ENCODE data around the gene SLC7A8.

The SLC7A8 gene

GRCh38 chr14:23182372-23183157, 895 bp downstream of the SLC7A8 start:
- DNase-seq (ENCODE audit: low read depth in 2 of 2): no peak

- DNase-seq (ENCODE audit: low read depth in 2 of 2): no peak
Measured at GRCh38 chr14:23181946-23182345, 1.5 kb downstream of the SLC7A8 start.

GRCh38 chr14:23181453-23181852, 2.0 kb downstream of the SLC7A8 start:
- DNase-seq (ENCODE audit: low read depth in 2 of 2): no peak

- DNase-seq (ENCODE audit: low read depth in 2 of 2): no peak
Measured at GRCh38 chr14:23177181-23177580, 6.3 kb downstream of the SLC7A8 start.

GRCh38 chr14:23175823-23176222, 7.6 kb downstream of the SLC7A8 start:
- no peak for DNase-seq (ENCODE audit: low read depth in 2 of 2)

- DNase-seq (ENCODE audit: low read depth in 2 of 2): no peak
Measured at GRCh38 chr14:23174296-23175184, 8.9 kb downstream of the SLC7A8 start.

- no peak for DNase-seq (ENCODE audit: low read depth in 2 of 2)
Measured at GRCh38 chr14:23173796-23174195, 9.7 kb downstream of the SLC7A8 start.

GRCh38 chr14:23173031-23173430, 10.4 kb downstream of the SLC7A8 start:
- no peak for DNase-seq (ENCODE audit: low read depth in 2 of 2)

- no peak for DNase-seq (ENCODE audit: low read depth in 2 of 2)
Measured at GRCh38 chr14:23172574-23172973, 10.9 kb downstream of the SLC7A8 start.

- no peak for DNase-seq (ENCODE audit: low read depth in 2 of 2)
Measured at GRCh38 chr14:23172096-23172495, 11.4 kb downstream of the SLC7A8 start.

- DNase-seq (ENCODE audit: low read depth in 2 of 2): no peak
Measured at GRCh38 chr14:23171222-23171975, 12.1 kb downstream of the SLC7A8 start.

- DNase-seq (ENCODE audit: low read depth in 2 of 2): no peak
Measured at GRCh38 chr14:23169622-23170021, 13.8 kb downstream of the SLC7A8 start.

- no peak for DNase-seq (ENCODE audit: low read depth in 2 of 2)
Measured at GRCh38 chr14:23168246-23168645, 15.2 kb downstream of the SLC7A8 start.

- DNase-seq (ENCODE audit: low read depth in 2 of 2): no peak
Measured at GRCh38 chr14:23167116-23167847, 16.2 kb downstream of the SLC7A8 start.

GRCh38 chr14:23164949-23165348, 18.5 kb downstream of the SLC7A8 start:
- no peak for DNase-seq (ENCODE audit: low read depth in 2 of 2)

GRCh38 chr14:23164250-23164649, 19.2 kb downstream of the SLC7A8 start:
- DNase-seq (ENCODE audit: low read depth in 2 of 2): no peak

- no peak for DNase-seq (ENCODE audit: low read depth in 2 of 2)
Measured at GRCh38 chr14:23163830-23164229, 19.6 kb downstream of the SLC7A8 start.

GRCh38 chr14:23162800-23163199, 20.7 kb downstream of the SLC7A8 start:
- no peak for DNase-seq (ENCODE audit: low read depth in 2 of 2)

GRCh38 chr14:23162005-23162404, 21.5 kb downstream of the SLC7A8 start:
- no peak for DNase-seq (ENCODE audit: low read depth in 2 of 2)

GRCh38 chr14:23160924-23161522, 22.4 kb downstream of the SLC7A8 start:
- DNase-seq (ENCODE audit: low read depth in 2 of 2): peak in 1 of 2 experiments; percentile 61

GRCh38 chr14:23159532-23159931, 23.9 kb downstream of the SLC7A8 start:
- no peak for DNase-seq (ENCODE audit: low read depth in 2 of 2)
